Stomach (tissue), 4 donors: Measurements from ENCODE around the gene RHAG.

Experiments
- CTCF ChIP-seq, 7 experiments: fragments of 450-650 bp in 4 of 7; fragments of 200-600 bp in 3 of 7; sonication (generic) in 3 of 7; IDR thresholded peaks; one replicate each; pipeline ENCODE4 v1.5.1; 2016 to 2019; ENCODE audit warnings: antibody characterized with exemption in 7 of 7, control low read depth in 2 of 7, mild to moderate bottlenecking in 1 of 7
- EP300 ChIP-seq: sonication (generic); formaldehyde crosslinking; IDR thresholded peaks from one replicate; pipeline ENCODE4 v1.6.1; 2017; ENCODE audit warnings: antibody characterized with exemption
- POLR2A ChIP-seq, 4 donors: fragments of 450-650 bp; IDR thresholded peaks; one replicate each; pipeline ENCODE4 v1.6.1; 2016; ENCODE audit warnings: antibody characterized with exemption in 4 of 4, control low read depth in 2 of 4, mild to moderate bottlenecking in 1 of 4, moderate library complexity in 1 of 4

- TF ChIP-seq POLR2A (IDR thresholded peaks at IDR 0.05) (no peak), CTCF (IDR thresholded peaks at IDR 0.05) (no peak), EP300 (no peak)
Measured at GRCh38 chr6:49563006-49563886, 73.4 kb downstream of the RHAG start.
